GM12878 (cell line): ENCODE data around the gene ANTXR1. TPM values are rescaled to one million over a fixed set of nuclear protein-coding genes. Genes with fewer than 3 reads are reported as not detected.

ENCODE experiments used
- ATAC-seq: fragments of 200-7000 bp; cut with Tn5 transposase; 3 replicates; pipeline ENCODE4 v1.9.1; 2020; ENCODE audit warnings: mild to moderate bottlenecking, moderate library complexity
- BruUV-seq: library from RNA; stranded (reverse); fragments of 400-500 nt; replicated peaks from 2 replicates; lab custom pipeline; 2021; lab: Mats Ljungman, UMichigan
- CTCF ChIA-PET: fragments of 300-600 bp; sonication (Branson Sonifier 250); formaldehyde crosslinking; extraction: SDS; loops from one replicate; lab custom pipeline; 2021; ENCODE audit warnings: inconsistent platforms; lab: Yijun Ruan, JAX
- POLR2A ChIA-PET: fragments of 350-600 bp; formaldehyde crosslinking; extraction: SDS; loops from one replicate; lab custom pipeline; 2021; ENCODE audit warnings: inconsistent platforms; lab: Charles Lee
- RAD21 ChIA-PET: fragments of 300-600 bp; sonication (Branson Sonifier 250); formaldehyde crosslinking; loops from one replicate; lab custom pipeline; 2023; ENCODE audit warnings: antibody characterized with exemption; ENCODE audit not compliant: unreplicated experiment; lab: Charles Lee
- SMC1A ChIA-PET: fragments of 300-600 bp; sonication (Branson Sonifier 250); formaldehyde crosslinking; loops from one replicate; lab custom pipeline; 2023; ENCODE audit not compliant: unreplicated experiment, uncharacterized antibody; lab: Charles Lee
- DNase-seq: peaks from one replicate; pipeline ENCODE4 v3.0.0-alpha.2; 2011; ENCODE audit warnings: low read depth, low spot score
- FAIRE-seq: peaks from 3 replicates; lab custom pipeline; 2011; peaks lifted over from hg19 to GRCh38; lab: Jason Lieb, UNC
- H2AFZ ChIP-seq: 2 replicates; pipeline ENCODE4 v1.6.0; 2011; ENCODE audit warnings: low read depth, low read length, control low read depth; ENCODE audit not compliant: control insufficient read depth
- H3K27ac ChIP-seq: 2 replicates; pipeline ENCODE4 v1.5.1; 2011; ENCODE audit warnings: control low read depth; ENCODE audit not compliant: control insufficient read depth, insufficient read depth
- H3K27me3 ChIP-seq, 2 experiments: replicated peaks in 1 of 2; 2 replicates each; pipeline versions ENCODE4 v1.6.0 to v1.6.1; 2011; ENCODE audit warnings: low read length in 1 of 2; ENCODE audit not compliant: control insufficient read depth in 2 of 2, insufficient read depth in 2 of 2
- H3K36me3 ChIP-seq, 2 experiments: 2 replicates each; pipeline ENCODE4 v1.5.1; 2011; ENCODE audit warnings: low read length in 1 of 2; ENCODE audit not compliant: control insufficient read depth in 2 of 2, insufficient read depth in 2 of 2
- H3K4me1 ChIP-seq: 2 replicates; pipeline ENCODE4 v1.6.1; 2011; ENCODE audit warnings: mild to moderate bottlenecking, low read length, moderate library complexity, mixed read lengths; ENCODE audit not compliant: control insufficient read depth, insufficient read depth
- H3K4me2 ChIP-seq: 2 replicates; pipeline ENCODE4 v1.6.0; 2011; ENCODE audit warnings: control low read depth; ENCODE audit not compliant: control insufficient read depth, insufficient read depth
- H3K4me3 ChIP-seq: fragments of 200-600 bp; sonication (generic); 2 replicates; pipeline ENCODE4 v1.5.1; 2016
- H3K79me2 ChIP-seq: 2 replicates; pipeline ENCODE4 v1.6.0; 2011; ENCODE audit warnings: low read length; ENCODE audit not compliant: control insufficient read depth, insufficient read depth
- H3K9ac ChIP-seq: 2 replicates; pipeline ENCODE4 v1.8.0; 2011; ENCODE audit warnings: low read length, control low read depth, mixed read lengths; ENCODE audit not compliant: control insufficient read depth, insufficient read depth
- H3K9me3 ChIP-seq: replicated peaks from 3 replicates; pipeline ENCODE4 v1.5.1; 2011; ENCODE audit warnings: mild to moderate bottlenecking, low read length; ENCODE audit not compliant: control insufficient read depth, insufficient read depth
- H4K20me1 ChIP-seq: 2 replicates; pipeline ENCODE4 v1.6.0; 2011; ENCODE audit not compliant: control insufficient read depth, insufficient read depth
- E2F4 ChIP-seq: IDR thresholded peaks from 2 replicates; pipeline ENCODE4 v1.6.1; 2012; ENCODE audit warnings: low read depth, low read length, improper control_type of control experiment
- ETV6 ChIP-seq, 2 experiments: fragments of 450-650 bp in 1 of 2; IDR thresholded peaks in 1 of 2; conservative IDR thresholded peaks in 1 of 2; 2 replicates each; pipeline ENCODE4 v1.6.1; 2014; ENCODE audit warnings: antibody characterized with exemption in 1 of 2, borderline replicate concordance in 1 of 2, low read depth in 1 of 2, mild to moderate bottlenecking in 1 of 2, moderate library complexity in 1 of 2
- FOS ChIP-seq: IDR thresholded peaks from 3 replicates; pipeline ENCODE4 v1.6.1; 2011; ENCODE audit warnings: borderline replicate concordance; ENCODE audit not compliant: insufficient read length; ENCODE audit errors: extremely low read depth
- HDAC2 ChIP-seq: fragments of 200-600 bp; sonication (generic); IDR thresholded peaks from 2 replicates; pipeline ENCODE4 v1.6.1; 2017
- MEF2B ChIP-seq: fragments of 450-650 bp; IDR thresholded peaks from 2 replicates; pipeline ENCODE4 v1.6.1; 2018; ENCODE audit warnings: mild to moderate bottlenecking, moderate library complexity; ENCODE audit not compliant: partially characterized antibody, poor library complexity, severe bottlenecking
- PAX5 ChIP-seq: IDR thresholded peaks from 2 replicates; pipeline ENCODE4 v1.6.1; 2011; ENCODE audit warnings: low read depth, low read length, borderline replicate concordance
- RELA ChIP-seq: fragments of 450-650 bp; IDR thresholded peaks from 2 replicates; pipeline ENCODE4 v1.8.0; 2014; ENCODE audit warnings: borderline replicate concordance; ENCODE audit not compliant: partially characterized antibody
- WGBS: methylation state at CpG from one replicate; pipeline ENCODE4 v1.1.6; 2016; ENCODE audit warnings: low lambda C conversion rate; ENCODE audit not compliant: insufficient replicate concordance, insufficient coverage; ENCODE audit errors: missing lambda C conversion rate; 5-methylcytosine and 5-hydroxymethylcytosine counted together
- in situ Hi-C: fragments of 300-500 bp; cut with MboI; formaldehyde crosslinking; loops from 9 replicates; pipeline ENCODE4 v1.14.3; 2018; ENCODE audit warnings: mixed read lengths
- intact Hi-C: fragments of 100-400 bp; cut with micrococcal nuclease; formaldehyde crosslinking; loops from one replicate; pipeline ENCODE4 v1.14.2; 2022; ENCODE audit not compliant: unreplicated experiment
- polyA plus RNA-seq, 11 experiments: library from polyadenylated mRNA; depleted of rRNA in 4 of 11; unstranded in 6 of 11; stranded (reverse) in 5 of 11; fragments of >200 nt; fragmentation: Nextera tagmentation in 4 of 11; fragmentation: Illumina TruSeq in 1 of 11; extraction: Ambion mirVana in 4 of 11; extraction: Trizol in 1 of 11; gene quantifications; 1 replicate in 1 of 11; 2 replicates in 10 of 11; pipeline versions ENCODE4 v1.2.1 to v1.2.3, GENCODE V29; 2011 to 2016; ENCODE audit warnings: inconsistent platforms in 2 of 11, missing spikeins in 2 of 11, low read depth in 1 of 11
- total RNA-seq, 4 experiments: library from RNA; depleted of rRNA in 3 of 4; stranded (reverse); fragments of >200 nt in 3 of 4; fragmentation: Illumina TruSeq in 1 of 4; extraction: Trizol in 1 of 4; gene quantifications; 2 replicates each; pipeline versions ENCODE4 v1.2.1 to v1.2.3, GENCODE V29; 2013 to 2021

The ANTXR1 gene
- total and polyA plus RNA-seq, 10 of the 15 experiments (the other 5 are each of a cell fraction or from before 2014, with no cell fraction given), result 0.09 to 0.26 TPM; not detected in 8

GRCh38 chr2:69103419-69103818 lies 90.4 kb downstream of the ANTXR1 start:
- ChIA-PET CTCF (no interaction called here), RAD21 (no interaction called here), POLR2A (no interaction called here), SMC1A (no interaction called here)
- ATAC-seq, result no peak
- no peak overlapping the region for H3K9ac ChIP-seq
- WGBS, result 28% methylated on average over 5 of the region's 5 CpGs
- DNase-seq, result no peak
- H4K20me1 ChIP-seq, result no peaks in the 10 kb centered on the region
- in situ Hi-C loops, result no loop called here
- no peaks in the 10 kb centered on the region for H3K79me2 ChIP-seq
- H3K4me2 ChIP-seq, result no peak overlapping the region
- H3K9me3 ChIP-seq, result no peaks in the 10 kb centered on the region
- peaks cover 0 to 7% of the 10 kb centered on the region in 2 experiments; a peak in 2 of 4 replicates for H3K27me3 ChIP-seq
- TF ChIP-seq E2F4, result no peak
- no peak for TF ChIP-seq RELA
- TF ChIP-seq HDAC2, result no peak
- TF ChIP-seq FOS, result no peak
- no peak for TF ChIP-seq PAX5
- TF ChIP-seq ETV6 (conservative IDR thresholded peaks at IDR 0.05 in 1 of 2, IDR thresholded peaks at IDR 0.05 in 1 of 2; ENCODE audit: borderline replicate concordance in 1 of 2, low read depth in 1 of 2), result no peak
- TF ChIP-seq MEF2B, result no peak
- H3K4me1 ChIP-seq, result no peaks in the 10 kb centered on the region
- intact Hi-C loops, result no loop called here
- no TSS peak for BruUV-seq
- H3K27ac ChIP-seq, result no peak overlapping the region
- no peak overlapping the region for H3K4me3 ChIP-seq
- FAIRE-seq, result no peak
- no peaks in the 10 kb centered on the region for H3K36me3 ChIP-seq
- H2AFZ ChIP-seq, result no peak overlapping the region
